IMR-90 (cell line): ENCODE results near the gene TDG. TPM values are rescaled to one million over a fixed set of nuclear protein-coding genes. Genes with fewer than 3 reads are reported as not detected.

Experiments
- ATAC-seq: fragments of 200-7000 bp; cut with Tn5 transposase; 2 replicates; pipeline ENCODE4 v1.9.1; 2020; ENCODE audit warnings: low read depth, mild to moderate bottlenecking, moderate library complexity
- BruUV-seq: library from RNA; stranded (reverse); fragments of 400-500 nt; replicated peaks from 2 replicates; lab custom pipeline; 2021; lab: Mats Ljungman, UMichigan
- CTCF ChIA-PET: fragments of 300-600 bp; formaldehyde crosslinking; extraction: SDS; loops from one replicate; lab custom pipeline; 2021; ENCODE audit warnings: antibody characterized with exemption; lab: Yijun Ruan, JAX
- POLR2A ChIA-PET: fragments of 300-600 bp; sonication (Branson Sonifier 250); formaldehyde crosslinking; loops from one replicate; lab custom pipeline; 2022; ENCODE audit warnings: antibody characterized with exemption; ENCODE audit not compliant: unreplicated experiment; lab: Charles Lee
- DNase-seq: peaks from one replicate; pipeline ENCODE4 v3.0.0; 2013
- H2AFZ ChIP-seq: replicated peaks from 2 replicates; pipeline ENCODE3; 2013; ENCODE audit warnings: low read length, mild to moderate bottlenecking; ENCODE audit not compliant: poor library complexity
- H2AK5ac ChIP-seq: 2 replicates; pipeline ENCODE4 v1.6.1; 2013; ENCODE audit warnings: low read depth, low read length, inconsistent platforms
- H2AK9ac ChIP-seq: replicated peaks from 2 replicates; pipeline ENCODE3; 2013; ENCODE audit warnings: mild to moderate bottlenecking, low read depth, low read length, moderate library complexity; ENCODE audit not compliant: poor library complexity
- H2BK120ac ChIP-seq: 2 replicates; pipeline ENCODE4 v1.6.1; 2013; ENCODE audit warnings: low read depth, low read length, inconsistent platforms
- H2BK15ac ChIP-seq: 3 replicates; pipeline ENCODE4 v1.6.1; 2013; ENCODE audit warnings: low read depth, low read length, inconsistent platforms
- H2BK20ac ChIP-seq: 2 replicates; pipeline ENCODE4 v1.6.1; 2013; ENCODE audit warnings: low read depth, mild to moderate bottlenecking, inconsistent platforms, low read length, moderate library complexity
- H2BK5ac ChIP-seq: 2 replicates; pipeline ENCODE4 v1.6.1; 2013; ENCODE audit warnings: mild to moderate bottlenecking, low read depth, low read length, inconsistent platforms; ENCODE audit not compliant: poor library complexity, severe bottlenecking
- H3K14ac ChIP-seq: replicated peaks from 2 replicates; pipeline ENCODE4 v1.6.1; 2013; ENCODE audit warnings: low read depth, low read length, inconsistent platforms
- H3K18ac ChIP-seq: 2 replicates; pipeline ENCODE4 v1.6.1; 2013; ENCODE audit warnings: low read depth, low read length, control low read depth
- H3K23ac ChIP-seq: 2 replicates; pipeline ENCODE4 v1.6.1; 2013; ENCODE audit warnings: low read depth, low read length, inconsistent platforms
- H3K27ac ChIP-seq: 2 replicates; pipeline ENCODE4 v1.5.1; 2013; ENCODE audit warnings: mild to moderate bottlenecking, control low read depth, low read length; ENCODE audit not compliant: insufficient read depth
- H3K27me3 ChIP-seq: 2 replicates; pipeline ENCODE4 v1.6.1; 2013; ENCODE audit warnings: low read length; ENCODE audit not compliant: control insufficient read depth, insufficient read depth
- H3K36me3 ChIP-seq: 2 replicates; pipeline ENCODE4 v1.6.1; 2013; ENCODE audit warnings: low read length, mixed read lengths; ENCODE audit not compliant: control insufficient read depth, insufficient read depth
- H3K4ac ChIP-seq: 2 replicates; pipeline ENCODE4 v1.6.1; 2013; ENCODE audit warnings: low read depth, low read length, inconsistent platforms
- H3K4me1 ChIP-seq: 2 replicates; pipeline ENCODE4 v1.6.1; 2013; ENCODE audit warnings: low read length, mixed read lengths; ENCODE audit not compliant: control insufficient read depth, insufficient read depth
- H3K4me2 ChIP-seq: 2 replicates; pipeline ENCODE4 v1.6.1; 2013; ENCODE audit warnings: low read depth, mild to moderate bottlenecking, control low read depth, low read length, moderate library complexity
- H3K4me3 ChIP-seq: 2 replicates; pipeline ENCODE4 v1.5.1; 2013; ENCODE audit warnings: low read depth, mild to moderate bottlenecking, control low read depth, low read length, moderate library complexity; ENCODE audit not compliant: insufficient read depth
- H3K56ac ChIP-seq: 2 replicates; pipeline ENCODE4 v1.6.1; 2013; ENCODE audit warnings: low read length, inconsistent platforms; ENCODE audit not compliant: insufficient read depth; ENCODE audit errors: extremely low read depth
- H3K79me1 ChIP-seq, 2 experiments: 2 replicates each; pipeline ENCODE4 v1.6.1; 2013; ENCODE audit warnings: low read length in 2 of 2, inconsistent platforms in 1 of 2, low read depth in 1 of 2
- H3K9ac ChIP-seq: 2 replicates; pipeline ENCODE4 v1.6.1; 2013; ENCODE audit warnings: low read depth, low read length, control low read depth
- H3K9me1 ChIP-seq: 2 replicates; pipeline ENCODE4 v1.6.1; 2013; ENCODE audit warnings: low read length, inconsistent platforms; ENCODE audit not compliant: insufficient read depth
- H3K9me3 ChIP-seq: 2 replicates; pipeline ENCODE4 v1.6.1; 2013; ENCODE audit warnings: low read length; ENCODE audit not compliant: control insufficient read depth, insufficient read depth
- H4K20me1 ChIP-seq: 2 replicates; pipeline ENCODE4 v1.6.1; 2013; ENCODE audit warnings: low read length, inconsistent platforms; ENCODE audit not compliant: insufficient read depth
- H4K5ac ChIP-seq: 2 replicates; pipeline ENCODE4 v1.6.1; 2013; ENCODE audit warnings: mild to moderate bottlenecking, low read depth, low read length, control low read depth
- H4K8ac ChIP-seq, 2 experiments: 2 replicates each; pipeline ENCODE4 v1.6.1; 2013; ENCODE audit warnings: low read depth in 2 of 2, low read length in 2 of 2, control low read depth in 1 of 2, inconsistent platforms in 1 of 2
- H4K91ac ChIP-seq: 2 replicates; pipeline ENCODE4 v1.6.1; 2013; ENCODE audit warnings: low read depth, low read length, inconsistent platforms; ENCODE audit not compliant: insufficient read depth
- RAD21 ChIP-seq: IDR thresholded peaks from 2 replicates; pipeline ENCODE4 v1.6.1; 2012; ENCODE audit warnings: low read length, improper control_type of control experiment
- RCOR1 ChIP-seq: IDR thresholded peaks from 2 replicates; pipeline ENCODE4 v1.6.1; 2012; ENCODE audit warnings: mild to moderate bottlenecking, low read length, improper control_type of control experiment; ENCODE audit not compliant: insufficient replicate concordance
- WGBS, 2 experiments: methylation state at CpG; one replicate each; pipeline versions ENCODE4 v1.1.5 to v1.1.7; 2013; ENCODE audit warnings: missing lambda C conversion rate in 2 of 2; ENCODE audit not compliant: insufficient read length in 1 of 2; ENCODE audit errors: extremely low coverage in 2 of 2; 5-methylcytosine and 5-hydroxymethylcytosine counted together
- dilution Hi-C: fragments of 300-500 bp; cut with HindIII; formaldehyde crosslinking; loops from one replicate; pipeline ENCODE4 v1.14.3; 2018; ENCODE audit warnings: low sequenced_read_pairs; ENCODE audit not compliant: unreplicated experiment
- in situ Hi-C: fragments of 300-500 bp; cut with MboI; formaldehyde crosslinking; loops from 3 replicates; pipeline ENCODE4 v1.14.3; 2019; ENCODE audit warnings: low sequenced_read_pairs, inconsistent platforms, mixed read lengths
- intact Hi-C: fragments of 100-400 bp; cut with micrococcal nuclease; formaldehyde crosslinking; loops from 2 replicates; pipeline ENCODE4 v1.10.0; 2022
- polyA plus RNA-seq, 3 experiments: library from polyadenylated mRNA; depleted of rRNA; stranded (reverse); fragments of >200 nt; gene quantifications; 2 replicates each; pipeline ENCODE4 v1.2.3, GENCODE V29; 2012; ENCODE audit warnings: low replicate concordance in 1 of 3
- total RNA-seq: library from RNA; depleted of rRNA; stranded (reverse); fragments of >200 nt; gene quantifications from 2 replicates; pipeline ENCODE4 v1.2.3, GENCODE V29; 2012

The TDG gene
- total and polyA plus RNA-seq, 2 of the 4 experiments (the other 2 are of a cell fraction), result 14.0 to 14.7 TPM

- Histone ChIP-seq H3K9ac (no peak overlapping the region), H4K20me1 (peaks cover 31% of the 10 kb centered on the region), H4K8ac (no peak overlapping the region), H3K4me2 (no peak overlapping the region), H3K4me1 (peaks cover 2% of the 10 kb centered on the region; the same call in 1 of the 2 replicates), H3K14ac (no peak overlapping the region), H3K4ac (no peak overlapping the region), H3K4me3 (no peak overlapping the region), H2BK15ac (no peak overlapping the region), H2AK9ac (no peak overlapping the region), H3K56ac (no peak overlapping the region; the same call in 1 of the 2 replicates), H3K23ac (0 out of 2 replicates have a peak overlapping the region, but pooled peaks have one; percentile 32), H3K36me3 (peaks cover 45% of the 10 kb centered on the region), H3K79me1 (peaks cover 34 to 56% of the 10 kb centered on the region in 2 experiments), H3K9me3 (no peaks in the 10 kb centered on the region), H2AFZ (no peak overlapping the region), H2BK5ac (no peak overlapping the region), H4K5ac (no peak overlapping the region), H3K27ac (no peak overlapping the region), H2AK5ac (no peak overlapping the region), H4K91ac (no peak overlapping the region), H2BK20ac (no peak overlapping the region), H2BK120ac (no peak overlapping the region), H3K18ac (no peak overlapping the region), H3K27me3 (no peaks in the 10 kb centered on the region), H3K9me1 (no peaks in the 10 kb centered on the region)
- DNase-seq (no peak), ATAC-seq (no peak)
- POLR2A ChIA-PET, result interaction anchor here (0.6 kb wide), 2 partner anchors 81 to 1671 kb away, joined by 4 to 11 read pairs; no protein-coding TSS in a partner anchor
- no TSS peak for BruUV-seq
- CTCF ChIA-PET, result interaction anchor here (0.9 kb wide), 1 partner anchor 13 kb away, joined by 3 read pairs; no protein-coding TSS in a partner anchor
- intact Hi-C loops (no loop called here), dilution Hi-C loops (no loop called here), in situ Hi-C loops (loop anchor here (10.0 kb wide), 1 partner anchor 162 kb away; no protein-coding TSS in a partner anchor)
- TF ChIP-seq RCOR1, result no peak
- no peak for TF ChIP-seq RAD21
- no CpG with 5 or more reads among the region's 3 CpGs for WGBS, 2 experiments
These were observed 29.0 kb upstream of the TDG start for GRCh38 chr12:103936679-103937078.
